GM21576 (cell line): ENCODE data around the gene FBXW7.

ENCODE experiments used
- ATAC-seq: cut with Tn5 transposase; IDR thresholded peaks from one replicate; pipeline ENCODE4 v1.9.1; 2021; ENCODE audit warnings: mild to moderate bottlenecking, moderate library complexity; ENCODE audit not compliant: unreplicated experiment

The FBXW7 gene, protein sequence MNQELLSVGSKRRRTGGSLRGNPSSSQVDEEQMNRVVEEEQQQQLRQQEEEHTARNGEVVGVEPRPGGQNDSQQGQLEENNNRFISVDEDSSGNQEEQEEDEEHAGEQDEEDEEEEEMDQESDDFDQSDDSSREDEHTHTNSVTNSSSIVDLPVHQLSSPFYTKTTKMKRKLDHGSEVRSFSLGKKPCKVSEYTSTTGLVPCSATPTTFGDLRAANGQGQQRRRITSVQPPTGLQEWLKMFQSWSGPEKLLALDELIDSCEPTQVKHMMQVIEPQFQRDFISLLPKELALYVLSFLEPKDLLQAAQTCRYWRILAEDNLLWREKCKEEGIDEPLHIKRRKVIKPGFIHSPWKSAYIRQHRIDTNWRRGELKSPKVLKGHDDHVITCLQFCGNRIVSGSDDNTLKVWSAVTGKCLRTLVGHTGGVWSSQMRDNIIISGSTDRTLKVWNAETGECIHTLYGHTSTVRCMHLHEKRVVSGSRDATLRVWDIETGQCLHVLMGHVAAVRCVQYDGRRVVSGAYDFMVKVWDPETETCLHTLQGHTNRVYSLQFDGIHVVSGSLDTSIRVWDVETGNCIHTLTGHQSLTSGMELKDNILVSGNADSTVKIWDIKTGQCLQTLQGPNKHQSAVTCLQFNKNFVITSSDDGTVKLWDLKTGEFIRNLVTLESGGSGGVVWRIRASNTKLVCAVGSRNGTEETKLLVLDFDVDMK

DNA sequence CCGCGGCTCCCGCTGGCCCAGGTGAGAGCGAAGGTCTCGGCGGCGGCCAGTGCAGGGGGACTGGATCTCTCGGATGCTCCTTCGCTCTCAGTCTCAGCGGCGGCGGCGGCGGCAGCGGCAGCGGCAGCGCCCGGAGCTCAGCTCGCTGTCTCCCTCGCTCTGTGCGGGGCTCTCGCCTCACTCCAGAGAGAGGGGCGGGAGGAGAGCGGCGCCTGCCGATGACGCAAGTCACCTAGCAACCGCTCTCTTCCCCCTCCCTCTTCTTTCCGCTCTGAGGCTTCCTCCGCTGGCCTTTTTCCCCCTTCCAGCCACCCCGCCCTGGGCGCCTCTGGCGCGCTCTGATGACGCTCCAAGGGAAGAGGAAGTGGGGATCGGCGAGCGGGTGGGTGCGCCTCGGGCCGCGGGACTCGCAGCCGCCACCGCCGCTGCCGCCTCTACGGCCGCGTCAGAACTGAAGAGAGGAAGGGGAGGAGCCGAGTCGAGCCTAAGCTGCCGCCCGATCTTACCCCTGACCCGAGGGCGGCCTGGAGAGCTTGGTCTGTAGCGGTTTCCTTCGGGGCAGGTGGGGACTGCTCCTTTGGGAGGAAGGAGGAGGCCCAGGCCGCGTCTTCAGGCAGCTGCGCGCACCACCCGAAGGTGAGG is at the start of gene FBXW7:
Gene FBXW7 (minus strand): TSS at position 190 of the 642 bp plus-strand sequence. CDS start 124,289 bp downstream, outside the sequence.
- ATAC-seq, result peak; percentile 81

DNA sequence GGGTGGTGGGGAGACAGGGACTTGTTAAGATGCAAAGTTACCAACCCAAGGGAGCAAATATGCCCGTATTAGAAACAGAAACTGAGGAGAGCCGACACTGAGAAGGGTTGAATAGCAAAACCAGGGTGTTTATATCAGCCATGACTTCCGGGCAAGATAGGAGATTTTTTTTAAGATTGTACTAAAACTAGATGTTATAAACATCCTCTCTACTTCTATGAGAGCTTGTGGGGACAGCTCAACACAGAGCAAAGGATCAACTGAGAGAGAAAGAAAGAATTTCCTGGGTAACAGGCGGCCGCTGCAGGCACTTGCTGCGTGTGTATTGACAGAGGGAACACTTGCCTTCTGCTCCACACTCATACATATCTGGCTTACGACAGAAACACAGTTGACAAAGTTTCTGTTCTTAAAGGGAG is 49.1 kb upstream of the FBXW7 start:
- no peak for ATAC-seq

DNA sequence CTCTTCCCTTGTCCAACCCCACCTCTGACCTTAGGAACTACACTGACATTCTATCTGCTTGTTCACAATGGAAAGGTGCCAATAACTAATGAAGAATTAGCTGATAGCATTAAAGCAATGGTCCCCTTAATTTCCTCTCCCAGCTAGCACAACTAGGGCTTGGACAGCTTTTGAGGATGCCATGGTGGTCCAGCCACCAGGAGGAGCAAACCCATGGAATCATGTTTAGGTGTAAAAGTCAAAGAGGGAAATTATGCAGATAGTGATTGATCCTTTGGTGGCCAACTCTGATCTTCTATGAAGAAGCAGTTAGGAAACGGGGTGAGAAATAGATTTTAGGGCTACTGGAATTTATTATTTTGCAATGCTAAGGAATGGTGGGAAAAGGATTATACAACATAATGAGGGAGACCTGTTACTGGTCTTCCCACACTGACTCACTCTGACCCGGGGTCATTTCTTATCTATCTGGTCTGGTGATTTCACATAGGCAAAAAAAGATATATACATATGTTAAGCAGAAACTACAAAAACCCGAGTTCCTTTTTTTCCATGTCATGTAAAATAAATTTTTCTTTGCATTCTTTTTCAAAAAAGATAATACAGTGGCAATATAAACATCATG is 45.8 kb upstream of the FBXW7 start:
- ATAC-seq, result no peak

DNA sequence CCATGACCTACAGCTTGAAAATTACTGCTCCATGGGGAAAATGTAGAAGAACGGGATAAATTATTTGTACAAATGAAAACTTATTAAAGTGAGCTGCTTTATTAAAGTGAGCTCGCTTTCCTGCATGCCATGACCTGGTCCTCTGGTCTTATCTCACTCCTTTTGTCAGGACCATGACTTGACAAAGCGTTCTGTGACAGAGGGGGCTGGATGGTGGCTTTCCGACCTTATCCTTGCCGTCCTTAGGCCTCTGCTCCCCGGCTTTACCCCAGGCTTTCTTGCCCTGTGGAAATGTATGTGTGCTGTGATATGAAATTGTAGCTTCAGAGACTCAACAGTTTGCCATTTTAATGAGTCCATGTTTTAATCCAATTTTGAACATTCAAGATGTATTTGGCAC is 44.0 kb upstream of the FBXW7 start:
- ATAC-seq, result no peak

DNA sequence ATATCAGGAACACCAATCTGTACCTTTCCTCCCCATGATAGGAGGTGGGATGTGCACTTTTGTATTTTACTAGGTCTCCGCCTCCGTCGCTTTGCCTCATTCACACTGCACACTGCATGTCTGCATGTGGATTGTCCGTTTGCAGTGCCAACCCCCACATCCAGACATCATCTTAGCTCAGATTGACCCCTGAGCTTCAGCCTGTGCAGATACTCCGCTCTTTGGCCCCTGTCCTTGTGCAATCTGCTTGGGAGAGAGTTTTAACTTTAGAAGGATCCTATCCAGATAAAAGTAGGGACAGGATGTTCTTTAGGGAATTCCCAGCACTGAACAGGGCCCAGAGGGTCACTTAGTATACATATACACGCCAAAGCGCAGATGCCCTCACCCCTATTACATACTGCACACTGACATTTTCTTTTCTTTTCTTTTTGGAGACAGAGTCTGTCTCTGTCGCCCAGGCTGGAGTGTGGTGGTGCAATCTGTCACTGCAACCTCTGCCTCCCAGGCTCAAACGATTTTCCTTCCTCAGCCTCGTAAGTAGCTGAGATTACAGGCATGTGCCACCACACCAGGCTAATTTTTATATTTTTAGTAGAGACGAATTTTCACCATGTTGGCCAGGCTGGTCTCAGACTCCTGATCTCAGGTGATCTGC is 43.3 kb upstream of the FBXW7 start:
- ATAC-seq, result no peak

DNA sequence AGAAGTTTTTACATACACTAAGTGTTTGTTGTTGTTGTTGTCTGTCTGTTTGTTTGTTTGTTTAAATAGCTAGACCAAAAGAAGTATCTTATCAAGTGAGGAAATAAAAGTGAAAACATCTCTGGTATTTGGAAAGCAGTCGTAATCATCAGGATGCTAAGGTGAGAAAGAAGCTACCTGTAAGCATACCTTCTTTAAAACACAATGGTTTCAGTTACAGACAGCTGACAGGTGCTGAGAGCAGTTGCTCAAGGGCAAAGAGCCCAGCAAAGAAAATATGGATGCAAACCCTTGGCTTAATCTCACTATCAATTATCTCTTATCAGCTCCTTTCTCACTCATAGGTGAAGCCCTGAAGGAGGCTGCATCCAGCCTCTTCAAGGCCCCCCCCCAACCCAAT is 42.8 kb upstream of the FBXW7 start:
- ATAC-seq, result no peak

DNA sequence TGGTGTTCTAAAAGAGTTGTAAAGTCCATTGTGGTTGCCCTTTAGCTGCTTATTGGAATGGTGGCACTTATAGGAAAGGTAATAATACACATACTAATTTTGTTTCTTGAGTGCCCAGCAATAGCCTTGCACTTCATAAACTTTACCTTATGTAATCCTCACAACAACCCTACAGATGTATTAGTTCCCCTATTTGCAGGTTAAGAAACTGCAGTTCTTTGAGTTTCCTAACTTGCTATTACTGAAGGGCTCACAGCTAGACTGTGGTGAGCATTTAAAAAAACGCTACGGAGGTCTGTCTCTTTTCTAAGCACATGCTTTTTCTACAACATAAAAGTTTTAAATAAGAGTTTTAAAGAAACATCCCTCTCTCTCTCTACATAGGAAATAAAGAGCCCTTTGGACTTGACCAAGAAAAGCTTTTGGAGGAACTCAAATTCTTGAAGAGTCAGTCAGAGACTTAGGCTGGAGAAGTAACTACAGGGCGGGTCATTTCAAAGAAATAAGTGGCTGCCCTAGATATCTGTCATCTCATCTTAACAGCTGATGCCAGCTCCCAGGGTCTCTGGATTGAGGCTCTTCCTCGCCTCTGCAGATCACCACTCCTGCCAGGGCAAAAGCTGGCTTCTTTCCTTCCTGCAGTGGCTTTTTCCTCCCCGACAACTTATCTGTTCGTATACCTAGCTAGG is 42.0 kb upstream of the FBXW7 start:
- peak; percentile 90 for ATAC-seq

DNA sequence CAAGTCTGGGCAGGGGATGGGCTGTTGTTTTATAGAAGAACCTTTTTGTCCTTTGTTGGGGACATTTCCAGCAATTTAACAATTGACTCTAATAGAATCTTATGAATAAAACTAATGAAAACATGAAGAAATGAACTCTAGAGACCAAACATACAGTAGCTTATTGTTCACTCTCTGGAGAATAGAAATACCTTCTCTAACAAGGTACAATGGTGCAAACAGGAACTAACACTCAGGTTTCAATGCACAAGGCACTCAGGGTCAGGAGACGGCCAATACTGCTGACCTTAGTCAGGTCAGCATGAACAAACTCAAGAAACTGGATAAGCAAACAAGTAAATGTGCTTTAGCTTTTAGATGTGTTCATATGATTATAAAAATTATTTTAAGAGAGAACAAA is 39.6 kb upstream of the FBXW7 start:
- ATAC-seq, result no peak

DNA sequence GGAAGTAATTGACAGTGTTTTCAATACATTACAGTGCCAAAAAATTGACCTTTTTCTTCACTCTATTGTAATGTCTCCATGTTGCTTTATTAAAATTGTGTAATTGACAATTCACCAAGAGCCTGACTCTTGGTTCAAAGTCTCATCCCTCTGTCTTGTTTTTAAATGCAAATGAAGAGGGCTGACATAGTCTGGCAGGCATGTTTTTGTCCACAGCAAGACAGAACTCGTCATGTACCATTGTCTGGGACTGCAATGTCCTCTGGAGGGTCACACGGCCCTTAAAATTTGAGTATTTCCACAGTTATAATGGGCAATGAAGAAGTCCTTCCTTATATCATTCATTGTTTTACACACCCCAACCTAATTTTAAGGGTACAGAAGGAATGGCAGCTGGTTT is 38.0 kb upstream of the FBXW7 start:
- ATAC-seq, result no peak

DNA sequence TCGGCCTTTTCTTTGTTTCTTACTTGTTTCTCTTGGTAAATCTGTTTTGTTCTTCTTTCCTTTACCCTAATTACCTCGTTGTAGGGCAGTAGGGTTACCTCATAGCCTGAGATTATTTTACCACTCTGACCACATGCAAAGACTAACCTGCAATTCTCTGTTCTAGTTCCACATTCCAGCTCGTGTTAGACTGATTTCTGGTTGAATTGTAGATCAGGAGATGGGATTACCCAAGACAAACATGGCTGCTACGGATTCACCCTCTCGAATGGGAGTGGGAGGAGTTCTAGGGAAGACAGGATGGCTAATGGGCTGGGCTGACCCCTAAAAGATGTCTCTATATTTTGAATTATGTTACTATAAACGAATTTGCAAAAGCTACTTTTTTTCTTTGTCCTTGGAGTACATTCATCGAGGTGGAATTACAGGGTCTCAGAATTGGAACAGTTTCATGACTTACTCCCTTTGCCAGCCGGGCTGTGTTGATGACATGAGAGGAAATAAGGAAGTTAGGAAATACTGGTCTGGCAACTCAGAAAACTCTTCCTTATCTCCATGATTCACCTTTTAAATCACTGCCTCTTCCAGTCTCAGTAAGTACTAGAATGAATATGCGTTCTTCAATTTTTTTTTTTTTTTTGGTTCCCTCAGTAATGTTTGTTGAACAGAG is 36.7 kb upstream of the FBXW7 start:
- peak; percentile 47 for ATAC-seq

DNA sequence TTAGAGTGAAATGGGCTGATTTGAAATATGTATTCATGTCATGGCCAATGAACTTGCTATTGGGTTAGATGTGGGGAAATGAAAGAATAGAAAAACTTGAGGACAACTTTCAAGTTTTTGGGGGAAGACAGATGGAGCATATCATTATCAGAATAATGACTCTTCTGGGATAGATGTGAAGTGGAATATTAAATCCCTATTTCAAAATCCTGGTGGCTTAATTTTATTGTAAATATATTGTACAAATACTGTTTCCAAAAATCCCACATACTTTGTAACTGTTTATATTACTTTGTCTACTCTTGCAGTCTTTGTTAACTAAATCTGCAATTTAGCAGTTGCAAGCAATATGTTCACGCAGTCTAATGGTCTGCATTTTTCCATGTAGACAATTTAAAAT is 35.9 kb upstream of the FBXW7 start:
- ATAC-seq, result no peak

DNA sequence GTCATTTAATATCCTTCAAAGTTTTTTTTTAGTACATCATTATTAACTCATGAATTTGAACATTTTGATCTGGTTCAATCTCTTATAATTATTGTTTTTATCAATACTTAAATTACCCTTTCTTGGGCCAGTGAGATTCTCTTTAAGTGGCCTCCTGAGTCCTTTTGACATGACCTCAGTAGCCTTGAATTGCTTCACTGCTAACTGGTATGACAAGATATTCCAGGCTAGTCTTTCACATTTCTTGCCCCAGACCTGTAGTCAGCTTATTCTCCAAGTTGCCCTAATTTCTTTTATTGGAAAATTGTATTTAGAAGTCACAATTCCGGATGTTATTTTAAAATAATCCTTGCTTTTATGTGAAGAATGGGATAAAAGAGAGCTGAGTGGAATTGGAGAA is 35.4 kb upstream of the FBXW7 start:
- no peak for ATAC-seq

DNA sequence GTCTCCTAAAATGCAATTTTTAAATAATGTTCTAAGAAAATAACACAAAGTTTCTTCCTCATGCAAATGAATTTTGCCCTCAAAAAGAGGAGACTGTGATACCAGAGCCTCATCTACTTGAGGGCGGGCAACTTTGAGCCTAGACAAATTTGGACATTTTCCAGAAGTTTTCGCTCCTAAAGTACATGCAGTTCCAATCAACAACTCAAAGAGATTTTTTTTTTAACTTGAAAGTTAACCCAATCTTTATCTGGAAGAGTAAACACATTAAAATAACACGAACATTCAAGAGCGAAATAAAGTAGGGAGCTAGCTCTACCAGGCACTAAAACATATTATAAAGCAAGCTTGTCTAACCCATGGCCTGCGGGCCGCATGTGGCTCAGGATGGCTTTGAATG is 29.4 kb upstream of the FBXW7 start:
- no peak for ATAC-seq

DNA sequence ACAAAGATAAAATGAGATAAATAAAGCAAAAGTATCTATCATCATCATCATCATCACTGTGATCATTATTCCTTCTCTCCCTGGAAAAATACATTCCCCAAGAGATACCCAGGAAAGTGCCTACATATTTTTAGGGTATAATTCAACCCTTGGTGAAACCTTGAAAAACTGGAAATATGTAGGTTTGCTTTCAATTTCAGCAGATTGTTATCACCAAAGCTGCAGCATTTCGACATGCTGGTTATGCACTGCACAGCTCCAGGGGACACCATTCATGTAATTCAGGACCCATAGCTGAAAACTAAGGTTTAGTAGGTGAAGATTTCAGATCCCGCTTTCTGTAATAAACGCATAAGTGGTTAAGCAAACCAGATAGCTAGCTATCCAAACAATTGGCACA is 28.4 kb upstream of the FBXW7 start:
- no peak for ATAC-seq

DNA sequence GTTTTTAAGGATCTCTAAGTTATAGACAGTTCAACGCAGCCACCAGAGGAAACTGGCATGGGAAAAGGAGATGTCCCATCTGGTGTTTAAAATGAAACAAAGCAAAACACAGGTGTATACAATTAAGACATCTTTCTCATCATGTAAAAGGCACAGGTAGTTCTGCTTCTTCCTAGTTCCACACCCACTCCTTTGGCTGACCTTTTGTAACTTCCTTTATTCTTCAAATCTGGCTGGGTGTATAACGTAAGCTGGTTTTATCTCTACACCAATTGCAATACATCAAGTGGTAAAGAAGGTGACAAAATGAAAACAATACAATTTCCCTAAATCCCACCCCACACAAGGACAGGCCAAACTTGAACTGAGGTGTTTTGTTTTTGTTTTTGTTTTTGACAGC is 27.3 kb upstream of the FBXW7 start:
- no peak for ATAC-seq

DNA sequence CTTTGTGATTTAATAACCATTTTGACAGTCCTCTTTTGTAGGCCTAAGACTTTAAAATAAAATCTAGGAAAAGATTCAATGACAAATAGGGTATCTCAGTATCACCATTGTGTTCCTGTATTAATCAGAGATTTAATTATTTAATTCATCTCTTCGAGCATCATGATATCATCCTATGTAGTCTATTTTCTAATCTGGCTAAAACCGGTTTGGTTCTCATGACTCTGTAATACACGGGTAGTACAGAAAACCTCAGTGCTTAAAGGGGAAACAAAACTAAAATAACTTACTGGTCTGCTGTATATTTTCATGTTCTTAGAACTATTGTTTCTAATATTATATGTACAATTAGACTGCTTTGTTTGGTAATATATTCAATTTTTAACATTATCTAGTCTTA is 23.7 kb upstream of the FBXW7 start:
- no peak for ATAC-seq

DNA sequence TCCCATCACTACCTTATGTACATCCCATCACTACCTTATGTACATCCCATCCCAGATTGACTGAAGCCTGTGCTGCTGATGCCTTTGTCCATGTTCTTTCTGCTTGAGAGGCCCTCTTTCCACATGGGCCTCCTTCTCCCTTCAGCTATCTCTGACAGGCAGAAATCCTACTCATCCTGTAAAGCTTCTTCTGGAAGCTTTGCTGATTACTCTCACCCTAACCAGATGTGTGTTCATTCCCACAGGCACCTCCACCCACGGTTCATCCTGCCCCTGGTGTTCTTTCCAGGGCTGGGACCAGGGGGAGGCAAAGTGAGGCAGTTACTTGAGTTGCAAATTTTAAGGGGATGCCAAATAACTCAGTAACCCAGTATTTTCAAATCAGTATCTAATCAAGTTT is 22.5 kb upstream of the FBXW7 start:
- no peak for ATAC-seq

DNA sequence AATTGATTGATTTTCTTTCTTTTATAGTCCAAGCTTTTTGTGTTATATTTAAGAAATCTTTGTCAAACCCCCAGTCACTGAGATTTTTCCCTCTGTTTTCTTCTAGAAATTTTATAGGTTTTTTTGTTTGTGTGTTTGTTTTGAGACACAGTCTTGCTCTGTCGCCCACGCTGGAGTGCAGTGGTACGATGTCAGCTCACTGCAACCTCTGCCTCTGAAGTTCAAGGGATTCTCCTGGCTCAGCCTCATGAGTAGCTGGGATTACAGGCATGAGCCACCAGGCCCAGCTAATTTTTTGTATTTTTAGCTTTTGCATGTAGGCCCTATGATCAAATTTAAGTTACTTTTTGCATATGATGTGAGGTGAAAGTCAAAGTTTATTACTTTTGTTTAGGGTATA is 20.9 kb upstream of the FBXW7 start:
- no peak for ATAC-seq

DNA sequence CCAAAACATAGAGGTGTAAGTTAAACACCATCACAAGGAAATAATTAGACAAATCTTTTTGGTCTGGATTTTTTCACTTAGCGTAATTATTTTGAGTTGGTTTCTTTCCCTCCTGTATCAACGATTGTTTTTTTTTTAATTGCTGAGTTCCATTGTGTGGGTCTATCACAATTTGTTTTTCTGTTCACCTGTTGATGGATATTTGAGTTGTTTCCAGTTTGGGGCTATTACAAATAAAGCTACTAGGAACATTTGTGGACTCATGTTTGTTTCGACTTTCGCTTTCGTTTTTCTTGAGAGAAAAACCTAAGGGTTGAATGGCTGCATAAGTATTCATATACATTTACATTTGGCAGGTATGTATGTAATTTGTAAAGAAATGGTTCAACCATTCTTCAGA is 20.4 kb upstream of the FBXW7 start:
- no peak for ATAC-seq

DNA sequence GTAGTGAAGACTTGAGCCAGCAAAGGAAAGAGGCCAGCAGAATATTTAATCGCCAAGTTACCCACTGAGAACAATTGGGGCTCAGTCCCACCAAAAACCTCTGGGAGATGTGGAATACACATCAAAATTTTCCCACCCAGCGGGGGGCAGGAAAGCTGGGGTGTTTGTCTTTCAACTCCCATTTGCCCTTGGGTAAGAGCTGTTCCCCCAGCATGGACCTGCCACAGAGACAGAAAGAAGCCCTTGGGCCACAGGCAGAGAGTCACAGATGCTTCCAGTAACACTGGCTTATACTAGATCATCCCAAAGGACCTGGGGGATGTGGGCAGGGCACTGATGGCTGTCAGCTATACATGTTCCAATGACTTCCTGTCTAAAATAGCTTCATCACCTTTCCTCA is 18.9 kb upstream of the FBXW7 start:
- no peak for ATAC-seq
